PC-9 (cell line): ENCODE results near the gene MAPKAP1.

Source experiments
- CTCF ChIP-seq: fragments of 200-600 bp; sonication (generic); conservative IDR thresholded peaks from 2 replicates; pipeline ENCODE4 v1.6.1; 2017; ENCODE audit warnings: mixed run types, antibody characterized with exemption, mild to moderate bottlenecking, moderate library complexity
- EZH2 ChIP-seq: fragments of 200-600 bp; sonication (generic); IDR thresholded peaks from 2 replicates; pipeline ENCODE4 v1.8.0; 2017; ENCODE audit warnings: antibody characterized with exemption, low read depth

GRCh38 chr9:125521462-125522327 lies 185.3 kb downstream of the MAPKAP1 start:
- TF ChIP-seq CTCF (no peak), EZH2 (no peak)
